Chondrocyte (in vitro differentiated cells): ENCODE data around the gene DNAJB13. TPM values are rescaled to one million over a fixed set of nuclear protein-coding genes. Genes with fewer than 3 reads are reported as not detected.

ENCODE experiments used
- DNase-seq: peaks from one replicate; pipeline ENCODE4 v3.0.0; 2021; ENCODE audit warnings: mixed read lengths, low spot score
- H3K27ac Mint-ChIP-seq: one replicate; pipeline ENCODE4 v1.8.0; 2021; ENCODE audit warnings: mild to moderate bottlenecking, moderate library complexity, mixed read lengths; ENCODE audit not compliant: unreplicated experiment
- H3K27me3 Mint-ChIP-seq: 2 replicates; pipeline ENCODE4 v1.8.0; 2021; ENCODE audit warnings: low read depth, mixed read lengths
- H3K36me3 Mint-ChIP-seq: 2 replicates; pipeline ENCODE4 v1.8.0; 2021; ENCODE audit warnings: low read depth, mixed read lengths
- H3K4me1 Mint-ChIP-seq: 2 replicates; pipeline ENCODE4 v1.8.0; 2021; ENCODE audit warnings: low read depth, mild to moderate bottlenecking, mixed read lengths
- H3K4me3 Mint-ChIP-seq: one replicate; pipeline ENCODE4 v1.8.0; 2021; ENCODE audit warnings: mild to moderate bottlenecking, moderate library complexity, mixed read lengths; ENCODE audit not compliant: unreplicated experiment
- H3K9me3 Mint-ChIP-seq: 2 replicates; pipeline ENCODE4 v1.8.0; 2021; ENCODE audit warnings: low read depth, mixed read lengths
- CTCF ChIP-seq: fragments of 200-600 bp; sonication (generic); IDR thresholded peaks from 2 replicates; pipeline ENCODE4 v1.5.0; 2021; ENCODE audit warnings: antibody characterized with exemption, mild to moderate bottlenecking, moderate library complexity
- total RNA-seq: library from RNA; stranded (reverse); gene quantifications from 3 replicates; pipeline ENCODE4 v1.2.1, GENCODE V29; 2021

Gene DNAJB13
- total RNA-seq, 1 donor from 2014 or later, result not detected

- H3K27ac Mint-ChIP-seq, result no peak overlapping the region
- no peak for TF ChIP-seq CTCF
- H3K36me3 Mint-ChIP-seq, result peaks cover 5% of the 10 kb centered on the region
- no peaks in the 10 kb centered on the region for H3K4me1 Mint-ChIP-seq
- no peaks in the 10 kb centered on the region for H3K27me3 Mint-ChIP-seq
- no peaks in the 10 kb centered on the region for H3K9me3 Mint-ChIP-seq
- DNase-seq, result no peak
- H3K4me3 Mint-ChIP-seq, result no peak overlapping the region
Measured at GRCh38 chr11:74005721-74006517, 55.1 kb downstream of the DNAJB13 start.

GRCh38 chr11:74006743-74007304 is 56.0 kb downstream of the DNAJB13 start:
- H3K4me3 Mint-ChIP-seq, result no peak overlapping the region
- H3K36me3 Mint-ChIP-seq, result peaks cover 8% of the 10 kb centered on the region
- peaks cover 4% of the 10 kb centered on the region for H3K4me1 Mint-ChIP-seq
- no peak overlapping the region for H3K27ac Mint-ChIP-seq
- no peaks in the 10 kb centered on the region for H3K27me3 Mint-ChIP-seq
- DNase-seq, result no peak
- TF ChIP-seq CTCF, result no peak
- no peaks in the 10 kb centered on the region for H3K9me3 Mint-ChIP-seq

- Mint-ChIP-seq H3K4me1 (peaks cover 4% of the 10 kb centered on the region), H3K27ac (no peak overlapping the region), H3K4me3 (no peak overlapping the region), H3K27me3 (no peaks in the 10 kb centered on the region), H3K9me3 (no peaks in the 10 kb centered on the region), H3K36me3 (peaks cover 11% of the 10 kb centered on the region)
- DNase-seq, result no peak
- TF ChIP-seq CTCF, result no peak
Measured at GRCh38 chr11:74007691-74008372, 57.0 kb downstream of the DNAJB13 start.

- peaks cover 4% of the 10 kb centered on the region for H3K4me1 Mint-ChIP-seq
- no peak for DNase-seq
Measured at GRCh38 chr11:74008373-74009229, 57.8 kb downstream of the DNAJB13 start, which contains the start of gene UCP3. Gene UCP3 (minus strand): TSS chr11:74009085. CDS start chr11:74007042, 2,043 bp downstream.

More at GRCh38 chr11:74008373-74009229, 57.8 kb downstream of the DNAJB13 start, which contains the start of gene UCP3:
- peaks cover 9% of the 10 kb centered on the region for H3K36me3 Mint-ChIP-seq
- no peak within 1 kb of the TSS for H3K4me3 Mint-ChIP-seq
- TF ChIP-seq CTCF, result no peak
- H3K27me3 Mint-ChIP-seq, result no peaks in the 10 kb centered on the region
- no peaks in the 10 kb centered on the region for H3K9me3 Mint-ChIP-seq
- H3K27ac Mint-ChIP-seq, result no peak within 1 kb of the TSS
